IMR-90 (cell line): ENCODE results near the gene ADAMTS16. TPM values are rescaled to one million over a fixed set of nuclear protein-coding genes. Genes with fewer than 3 reads are reported as not detected.

Experiments
- ATAC-seq: fragments of 200-7000 bp; cut with Tn5 transposase; 2 replicates; pipeline ENCODE4 v1.9.1; 2020; ENCODE audit warnings: low read depth, mild to moderate bottlenecking, moderate library complexity
- BruUV-seq: library from RNA; stranded (reverse); fragments of 400-500 nt; replicated peaks from 2 replicates; lab custom pipeline; 2021; lab: Mats Ljungman, UMichigan
- CTCF ChIA-PET: fragments of 300-600 bp; formaldehyde crosslinking; extraction: SDS; loops from one replicate; lab custom pipeline; 2021; ENCODE audit warnings: antibody characterized with exemption; lab: Yijun Ruan, JAX
- POLR2A ChIA-PET: fragments of 300-600 bp; sonication (Branson Sonifier 250); formaldehyde crosslinking; loops from one replicate; lab custom pipeline; 2022; ENCODE audit warnings: antibody characterized with exemption; ENCODE audit not compliant: unreplicated experiment; lab: Charles Lee
- DNase-seq: peaks from one replicate; pipeline ENCODE4 v3.0.0; 2013
- H2AFZ ChIP-seq: replicated peaks from 2 replicates; pipeline ENCODE3; 2013; ENCODE audit warnings: low read length, mild to moderate bottlenecking; ENCODE audit not compliant: poor library complexity
- H2AK5ac ChIP-seq: 2 replicates; pipeline ENCODE4 v1.6.1; 2013; ENCODE audit warnings: low read depth, low read length, inconsistent platforms
- H2AK9ac ChIP-seq: replicated peaks from 2 replicates; pipeline ENCODE3; 2013; ENCODE audit warnings: mild to moderate bottlenecking, low read depth, low read length, moderate library complexity; ENCODE audit not compliant: poor library complexity
- H2BK120ac ChIP-seq: 2 replicates; pipeline ENCODE4 v1.6.1; 2013; ENCODE audit warnings: low read depth, low read length, inconsistent platforms
- H2BK15ac ChIP-seq: 3 replicates; pipeline ENCODE4 v1.6.1; 2013; ENCODE audit warnings: low read depth, low read length, inconsistent platforms
- H2BK20ac ChIP-seq: 2 replicates; pipeline ENCODE4 v1.6.1; 2013; ENCODE audit warnings: low read depth, mild to moderate bottlenecking, inconsistent platforms, low read length, moderate library complexity
- H2BK5ac ChIP-seq: 2 replicates; pipeline ENCODE4 v1.6.1; 2013; ENCODE audit warnings: mild to moderate bottlenecking, low read depth, low read length, inconsistent platforms; ENCODE audit not compliant: poor library complexity, severe bottlenecking
- H3K14ac ChIP-seq: replicated peaks from 2 replicates; pipeline ENCODE4 v1.6.1; 2013; ENCODE audit warnings: low read depth, low read length, inconsistent platforms
- H3K18ac ChIP-seq: 2 replicates; pipeline ENCODE4 v1.6.1; 2013; ENCODE audit warnings: low read depth, low read length, control low read depth
- H3K23ac ChIP-seq: 2 replicates; pipeline ENCODE4 v1.6.1; 2013; ENCODE audit warnings: low read depth, low read length, inconsistent platforms
- H3K27ac ChIP-seq: 2 replicates; pipeline ENCODE4 v1.5.1; 2013; ENCODE audit warnings: mild to moderate bottlenecking, control low read depth, low read length; ENCODE audit not compliant: insufficient read depth
- H3K27me3 ChIP-seq: 2 replicates; pipeline ENCODE4 v1.6.1; 2013; ENCODE audit warnings: low read length; ENCODE audit not compliant: control insufficient read depth, insufficient read depth
- H3K36me3 ChIP-seq: 2 replicates; pipeline ENCODE4 v1.6.1; 2013; ENCODE audit warnings: low read length, mixed read lengths; ENCODE audit not compliant: control insufficient read depth, insufficient read depth
- H3K4ac ChIP-seq: 2 replicates; pipeline ENCODE4 v1.6.1; 2013; ENCODE audit warnings: low read depth, low read length, inconsistent platforms
- H3K4me1 ChIP-seq: 2 replicates; pipeline ENCODE4 v1.6.1; 2013; ENCODE audit warnings: low read length, mixed read lengths; ENCODE audit not compliant: control insufficient read depth, insufficient read depth
- H3K4me2 ChIP-seq: 2 replicates; pipeline ENCODE4 v1.6.1; 2013; ENCODE audit warnings: low read depth, mild to moderate bottlenecking, control low read depth, low read length, moderate library complexity
- H3K4me3 ChIP-seq: 2 replicates; pipeline ENCODE4 v1.5.1; 2013; ENCODE audit warnings: low read depth, mild to moderate bottlenecking, control low read depth, low read length, moderate library complexity; ENCODE audit not compliant: insufficient read depth
- H3K56ac ChIP-seq: 2 replicates; pipeline ENCODE4 v1.6.1; 2013; ENCODE audit warnings: low read length, inconsistent platforms; ENCODE audit not compliant: insufficient read depth; ENCODE audit errors: extremely low read depth
- H3K79me1 ChIP-seq, 2 experiments: 2 replicates each; pipeline ENCODE4 v1.6.1; 2013; ENCODE audit warnings: low read length in 2 of 2, inconsistent platforms in 1 of 2, low read depth in 1 of 2
- H3K9ac ChIP-seq: 2 replicates; pipeline ENCODE4 v1.6.1; 2013; ENCODE audit warnings: low read depth, low read length, control low read depth
- H3K9me1 ChIP-seq: 2 replicates; pipeline ENCODE4 v1.6.1; 2013; ENCODE audit warnings: low read length, inconsistent platforms; ENCODE audit not compliant: insufficient read depth
- H3K9me3 ChIP-seq: 2 replicates; pipeline ENCODE4 v1.6.1; 2013; ENCODE audit warnings: low read length; ENCODE audit not compliant: control insufficient read depth, insufficient read depth
- H4K20me1 ChIP-seq: 2 replicates; pipeline ENCODE4 v1.6.1; 2013; ENCODE audit warnings: low read length, inconsistent platforms; ENCODE audit not compliant: insufficient read depth
- H4K5ac ChIP-seq: 2 replicates; pipeline ENCODE4 v1.6.1; 2013; ENCODE audit warnings: mild to moderate bottlenecking, low read depth, low read length, control low read depth
- H4K8ac ChIP-seq, 2 experiments: 2 replicates each; pipeline ENCODE4 v1.6.1; 2013; ENCODE audit warnings: low read depth in 2 of 2, low read length in 2 of 2, control low read depth in 1 of 2, inconsistent platforms in 1 of 2
- H4K91ac ChIP-seq: 2 replicates; pipeline ENCODE4 v1.6.1; 2013; ENCODE audit warnings: low read depth, low read length, inconsistent platforms; ENCODE audit not compliant: insufficient read depth
- BHLHE40 ChIP-seq: fragments of 150-350 bp; IDR thresholded peaks from 2 replicates; pipeline ENCODE4 v1.6.1; 2016; ENCODE audit warnings: mild to moderate bottlenecking, low read depth, low read length
- CEBPB ChIP-seq: IDR thresholded peaks from 2 replicates; pipeline ENCODE4 v1.6.1; 2012; ENCODE audit warnings: low read depth, low read length, improper control_type of control experiment
- CHD1 ChIP-seq: IDR thresholded peaks from 2 replicates; pipeline ENCODE4 v1.6.1; 2012; ENCODE audit warnings: low read depth, low read length, improper control_type of control experiment
- FOS ChIP-seq: fragments of 150-350 bp; IDR thresholded peaks from 2 replicates; pipeline ENCODE4 v1.6.1; 2016; ENCODE audit warnings: low read depth, low read length
- MAFK ChIP-seq: IDR thresholded peaks from 2 replicates; pipeline ENCODE4 v1.6.1; 2012; ENCODE audit warnings: low read depth, low read length, improper control_type of control experiment
- MAZ ChIP-seq: IDR thresholded peaks from 2 replicates; pipeline ENCODE4 v1.6.1; 2012; ENCODE audit warnings: low read depth, mild to moderate bottlenecking, low read length, improper control_type of control experiment, moderate library complexity, borderline replicate concordance
- MXI1 ChIP-seq: IDR thresholded peaks from 2 replicates; pipeline ENCODE4 v1.6.1; 2012; ENCODE audit warnings: low read depth, mild to moderate bottlenecking, low read length, moderate library complexity, borderline replicate concordance
- NFE2L2 ChIP-seq: fragments of 150-350 bp; IDR thresholded peaks from 2 replicates; pipeline ENCODE4 v1.6.1; 2016; ENCODE audit warnings: low read depth, mild to moderate bottlenecking, low read length
- POLR2A ChIP-seq: IDR thresholded peaks from 2 replicates; pipeline ENCODE4 v1.6.1; 2012; ENCODE audit warnings: mild to moderate bottlenecking, low read depth, low read length
- RAD21 ChIP-seq: IDR thresholded peaks from 2 replicates; pipeline ENCODE4 v1.6.1; 2012; ENCODE audit warnings: low read length, improper control_type of control experiment
- RCOR1 ChIP-seq: IDR thresholded peaks from 2 replicates; pipeline ENCODE4 v1.6.1; 2012; ENCODE audit warnings: mild to moderate bottlenecking, low read length, improper control_type of control experiment; ENCODE audit not compliant: insufficient replicate concordance
- RFX5 ChIP-seq: IDR thresholded peaks from 2 replicates; pipeline ENCODE4 v1.8.0; 2012; ENCODE audit warnings: low read depth, mild to moderate bottlenecking, low read length, moderate library complexity
- SMC3 ChIP-seq: fragments of 150-350 bp; IDR thresholded peaks from 2 replicates; pipeline ENCODE4 v1.6.1; 2016; ENCODE audit warnings: low read depth, mild to moderate bottlenecking, antibody characterized with exemption, low read length, moderate library complexity
- WGBS, 2 experiments: methylation state at CpG; one replicate each; pipeline versions ENCODE4 v1.1.5 to v1.1.7; 2013; ENCODE audit warnings: missing lambda C conversion rate in 2 of 2; ENCODE audit not compliant: insufficient read length in 1 of 2; ENCODE audit errors: extremely low coverage in 2 of 2; 5-methylcytosine and 5-hydroxymethylcytosine counted together
- dilution Hi-C: fragments of 300-500 bp; cut with HindIII; formaldehyde crosslinking; loops from one replicate; pipeline ENCODE4 v1.14.3; 2018; ENCODE audit warnings: low sequenced_read_pairs; ENCODE audit not compliant: unreplicated experiment
- in situ Hi-C: fragments of 300-500 bp; cut with MboI; formaldehyde crosslinking; loops from 3 replicates; pipeline ENCODE4 v1.14.3; 2019; ENCODE audit warnings: low sequenced_read_pairs, inconsistent platforms, mixed read lengths
- intact Hi-C: fragments of 100-400 bp; cut with micrococcal nuclease; formaldehyde crosslinking; loops from 2 replicates; pipeline ENCODE4 v1.10.0; 2022
- polyA plus RNA-seq, 3 experiments: library from polyadenylated mRNA; depleted of rRNA; stranded (reverse); fragments of >200 nt; gene quantifications; 2 replicates each; pipeline ENCODE4 v1.2.3, GENCODE V29; 2012; ENCODE audit warnings: low replicate concordance in 1 of 3
- total RNA-seq: library from RNA; depleted of rRNA; stranded (reverse); fragments of >200 nt; gene quantifications from 2 replicates; pipeline ENCODE4 v1.2.3, GENCODE V29; 2012
- TF ChIP-seq, protein P1 (sequence below): fragments of 150-350 bp; IDR thresholded peaks from 2 replicates; pipeline ENCODE4 v1.6.1; 2017; ENCODE audit warnings: mild to moderate bottlenecking, antibody characterized with exemption, low read length, low read depth
- TF ChIP-seq, protein P2 (sequence below): fragments of 150-350 bp; IDR thresholded peaks from 2 replicates; pipeline ENCODE4 v1.6.1; 2016; ENCODE audit warnings: low read depth, mild to moderate bottlenecking, low read length, moderate library complexity, borderline replicate concordance
- TF ChIP-seq, protein P3 (sequence below): conservative IDR thresholded peaks from 2 replicates; pipeline ENCODE4 v1.5.1; 2012; ENCODE audit warnings: mild to moderate bottlenecking, low read depth, low read length, improper control_type of control experiment

ADAMTS16 gene
- total and polyA plus RNA-seq, 2 of the 4 experiments (the other 2 are of a cell fraction), result 0.09 to 0.18 TPM

DNA sequence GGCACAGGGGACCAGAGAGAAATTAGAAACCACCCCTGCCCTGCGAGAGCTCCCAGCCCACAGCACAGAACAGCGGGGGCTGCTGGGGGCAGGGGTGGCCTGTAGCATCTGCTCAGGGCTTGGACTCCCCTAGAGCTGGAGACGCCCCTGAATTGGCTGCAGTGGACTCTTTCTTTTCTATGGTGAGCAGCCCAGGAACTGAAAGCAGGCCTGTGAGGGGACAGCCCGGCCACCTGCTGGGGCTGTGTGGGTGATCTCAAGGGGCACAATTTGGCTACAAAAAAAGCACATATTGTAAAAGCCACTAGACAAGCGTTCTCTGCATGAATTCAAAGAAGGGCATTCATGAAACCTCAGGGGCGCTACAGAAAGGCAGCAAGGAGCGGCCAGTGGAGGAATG lies 224.8 kb downstream of the ADAMTS16 start:
- Histone ChIP-seq H3K4ac (no peak overlapping the region), H4K5ac (no peak overlapping the region), H3K79me1 (no peaks in the 10 kb centered on the region), H4K8ac (no peak overlapping the region), H2BK15ac (no peak overlapping the region), H4K91ac (no peak overlapping the region), H3K4me1 (no peaks in the 10 kb centered on the region), H2BK20ac (no peak overlapping the region), H3K9me1 (no peaks in the 10 kb centered on the region), H3K4me2 (no peak overlapping the region), H2BK5ac (no peak overlapping the region), H2AK5ac (no peak overlapping the region), H2AFZ (no peak overlapping the region), H3K9me3 (peaks cover 2% of the 10 kb centered on the region; the same call in 1 of the 2 replicates), H3K27me3 (no peaks in the 10 kb centered on the region), H3K23ac (no peak overlapping the region), H3K9ac (no peak overlapping the region), H3K56ac (no peak overlapping the region), H2BK120ac (no peak overlapping the region), H3K36me3 (no peaks in the 10 kb centered on the region), H3K4me3 (no peak overlapping the region), H3K27ac (no peak overlapping the region), H2AK9ac (no peak overlapping the region), H4K20me1 (no peaks in the 10 kb centered on the region), H3K14ac (no peak overlapping the region), H3K18ac (no peak overlapping the region)
- TF ChIP-seq, protein P1, sequence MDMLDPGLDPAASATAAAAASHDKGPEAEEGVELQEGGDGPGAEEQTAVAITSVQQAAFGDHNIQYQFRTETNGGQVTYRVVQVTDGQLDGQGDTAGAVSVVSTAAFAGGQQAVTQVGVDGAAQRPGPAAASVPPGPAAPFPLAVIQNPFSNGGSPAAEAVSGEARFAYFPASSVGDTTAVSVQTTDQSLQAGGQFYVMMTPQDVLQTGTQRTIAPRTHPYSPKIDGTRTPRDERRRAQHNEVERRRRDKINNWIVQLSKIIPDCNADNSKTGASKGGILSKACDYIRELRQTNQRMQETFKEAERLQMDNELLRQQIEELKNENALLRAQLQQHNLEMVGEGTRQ, result no peak
- TF ChIP-seq MAFK (no peak), CHD1 (no peak), SMC3 (no peak), MXI1 (no peak), POLR2A (no peak), NFE2L2 (no peak), BHLHE40 (no peak), MAZ (no peak), RFX5 (no peak), FOS (no peak), CEBPB (no peak), RCOR1 (no peak), RAD21 (no peak)
- TF ChIP-seq, protein P2, sequence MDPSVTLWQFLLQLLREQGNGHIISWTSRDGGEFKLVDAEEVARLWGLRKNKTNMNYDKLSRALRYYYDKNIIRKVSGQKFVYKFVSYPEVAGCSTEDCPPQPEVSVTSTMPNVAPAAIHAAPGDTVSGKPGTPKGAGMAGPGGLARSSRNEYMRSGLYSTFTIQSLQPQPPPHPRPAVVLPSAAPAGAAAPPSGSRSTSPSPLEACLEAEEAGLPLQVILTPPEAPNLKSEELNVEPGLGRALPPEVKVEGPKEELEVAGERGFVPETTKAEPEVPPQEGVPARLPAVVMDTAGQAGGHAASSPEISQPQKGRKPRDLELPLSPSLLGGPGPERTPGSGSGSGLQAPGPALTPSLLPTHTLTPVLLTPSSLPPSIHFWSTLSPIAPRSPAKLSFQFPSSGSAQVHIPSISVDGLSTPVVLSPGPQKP, result no peak
- TF ChIP-seq, protein P3, sequence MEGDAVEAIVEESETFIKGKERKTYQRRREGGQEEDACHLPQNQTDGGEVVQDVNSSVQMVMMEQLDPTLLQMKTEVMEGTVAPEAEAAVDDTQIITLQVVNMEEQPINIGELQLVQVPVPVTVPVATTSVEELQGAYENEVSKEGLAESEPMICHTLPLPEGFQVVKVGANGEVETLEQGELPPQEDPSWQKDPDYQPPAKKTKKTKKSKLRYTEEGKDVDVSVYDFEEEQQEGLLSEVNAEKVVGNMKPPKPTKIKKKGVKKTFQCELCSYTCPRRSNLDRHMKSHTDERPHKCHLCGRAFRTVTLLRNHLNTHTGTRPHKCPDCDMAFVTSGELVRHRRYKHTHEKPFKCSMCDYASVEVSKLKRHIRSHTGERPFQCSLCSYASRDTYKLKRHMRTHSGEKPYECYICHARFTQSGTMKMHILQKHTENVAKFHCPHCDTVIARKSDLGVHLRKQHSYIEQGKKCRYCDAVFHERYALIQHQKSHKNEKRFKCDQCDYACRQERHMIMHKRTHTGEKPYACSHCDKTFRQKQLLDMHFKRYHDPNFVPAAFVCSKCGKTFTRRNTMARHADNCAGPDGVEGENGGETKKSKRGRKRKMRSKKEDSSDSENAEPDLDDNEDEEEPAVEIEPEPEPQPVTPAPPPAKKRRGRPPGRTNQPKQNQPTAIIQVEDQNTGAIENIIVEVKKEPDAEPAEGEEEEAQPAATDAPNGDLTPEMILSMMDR, result no peak
- ChIA-PET CTCF (interaction anchor here (0.6 kb wide), 1 partner anchor 282 kb away, joined by 3 read pairs; no protein-coding TSS in a partner anchor), POLR2A (no interaction called here)
- ATAC-seq (no peak), DNase-seq (no peak)
- intact Hi-C loops, result no loop called here
- dilution Hi-C loops, result no loop called here
- in situ Hi-C loops, result no loop called here
- no TSS peak for BruUV-seq
- WGBS, 2 experiments, result 40% methylated on average over 1 of the region's 7 CpGs; no CpG with 5 or more reads in 1 of the 2 experiments
